ENCODE results near the gene LRRC52.

LRRC52 gene

GRCh38 chr1:165592945-165593823 lies 49.4 kb downstream of the LRRC52 start:
- H3K9me3 ChIP-seq (ENCODE audit: insufficient read depth, low read length): no peaks in the 10 kb centered on the region
- H3K9ac ChIP-seq (ENCODE audit: low read length): no peak overlapping the region
- no peak overlapping the region for H2AFZ ChIP-seq (ENCODE audit: low read depth, low read length)
- no peaks in the 10 kb centered on the region for H3K36me3 ChIP-seq (replicated peaks; ENCODE audit: low read depth, low read length)
- H3K79me2 ChIP-seq (ENCODE audit: low read length): no peaks in the 10 kb centered on the region
- no peak overlapping the region for H3K27ac ChIP-seq (ENCODE audit: low read length)
- TF ChIP-seq CTCF (IDR thresholded peaks at IDR 0.05; ENCODE audit: low read depth, low read length): peak; percentile 97
- no peak for TF ChIP-seq EZH2phosphoT487 (IDR thresholded peaks at IDR 0.05; ENCODE audit: low read depth)
- H4K20me1 ChIP-seq (ENCODE audit: insufficient read depth, low read length): peaks cover 3% of the 10 kb centered on the region; the same call in 1 of the 2 replicates
- peaks cover 6% of the 10 kb centered on the region for H3K4me1 ChIP-seq (ENCODE audit: low read length)
- H3K4me2 ChIP-seq (ENCODE audit: low read length): no peak overlapping the region
- peaks cover 74% of the 10 kb centered on the region for H3K27me3 ChIP-seq (ENCODE audit: low read depth, low read length)
- H3K4me3 ChIP-seq (ENCODE audit: low read length): no peak overlapping the region

- no peak overlapping the region for H3K4me3 ChIP-seq (ENCODE audit: low read length)
- H2AFZ ChIP-seq (ENCODE audit: low read depth, low read length): no peak overlapping the region
- peaks cover 13% of the 10 kb centered on the region for H3K4me1 ChIP-seq (ENCODE audit: low read length)
- no peaks in the 10 kb centered on the region for H3K79me2 ChIP-seq (ENCODE audit: low read length)
- H3K36me3 ChIP-seq (replicated peaks; ENCODE audit: low read depth, low read length): no peaks in the 10 kb centered on the region
- TF ChIP-seq CTCF (IDR thresholded peaks at IDR 0.05; ENCODE audit: low read depth, low read length) (no peak), EZH2phosphoT487 (IDR thresholded peaks at IDR 0.05; ENCODE audit: low read depth) (no peak)
- H3K4me2 ChIP-seq (ENCODE audit: low read length): no peak overlapping the region
- no peak overlapping the region for H3K27ac ChIP-seq (ENCODE audit: low read length)
- no peak overlapping the region for H3K9ac ChIP-seq (ENCODE audit: low read length)
- peaks cover 3% of the 10 kb centered on the region; the same call in 1 of the 2 replicates for H4K20me1 ChIP-seq (ENCODE audit: insufficient read depth, low read length)
- H3K27me3 ChIP-seq (ENCODE audit: low read depth, low read length): peaks cover 57% of the 10 kb centered on the region
- H3K9me3 ChIP-seq (ENCODE audit: insufficient read depth, low read length): no peaks in the 10 kb centered on the region
These were observed 51.6 kb downstream of the LRRC52 start for GRCh38 chr1:165595246-165595938.

GRCh38 chr1:165597883-165598675 lies 54.3 kb downstream of the LRRC52 start:
- Histone ChIP-seq H3K4me3 (ENCODE audit: low read length) (peak overlapping the region; percentile 87), H3K79me2 (ENCODE audit: low read length) (no peaks in the 10 kb centered on the region), H3K27ac (ENCODE audit: low read length) (no peak overlapping the region), H4K20me1 (ENCODE audit: insufficient read depth, low read length) (no peaks in the 10 kb centered on the region), H3K9me3 (ENCODE audit: insufficient read depth, low read length) (no peaks in the 10 kb centered on the region), H3K36me3 (replicated peaks; ENCODE audit: low read depth, low read length) (no peaks in the 10 kb centered on the region), H3K4me2 (ENCODE audit: low read length) (peak overlapping the region; percentile 98), H3K9ac (ENCODE audit: low read length) (peak overlapping the region; percentile 86), H3K27me3 (ENCODE audit: low read depth, low read length) (peaks cover 50% of the 10 kb centered on the region), H3K4me1 (ENCODE audit: low read length) (peaks cover 13% of the 10 kb centered on the region), H2AFZ (ENCODE audit: low read depth, low read length) (peak overlapping the region; percentile 97)
- TF ChIP-seq CTCF (IDR thresholded peaks at IDR 0.05; ENCODE audit: low read depth, low read length) (no peak), EZH2phosphoT487 (IDR thresholded peaks at IDR 0.05; ENCODE audit: low read depth) (no peak)
